ENCODE results near the gene UQCRH.

UQCRH gene

DNA sequence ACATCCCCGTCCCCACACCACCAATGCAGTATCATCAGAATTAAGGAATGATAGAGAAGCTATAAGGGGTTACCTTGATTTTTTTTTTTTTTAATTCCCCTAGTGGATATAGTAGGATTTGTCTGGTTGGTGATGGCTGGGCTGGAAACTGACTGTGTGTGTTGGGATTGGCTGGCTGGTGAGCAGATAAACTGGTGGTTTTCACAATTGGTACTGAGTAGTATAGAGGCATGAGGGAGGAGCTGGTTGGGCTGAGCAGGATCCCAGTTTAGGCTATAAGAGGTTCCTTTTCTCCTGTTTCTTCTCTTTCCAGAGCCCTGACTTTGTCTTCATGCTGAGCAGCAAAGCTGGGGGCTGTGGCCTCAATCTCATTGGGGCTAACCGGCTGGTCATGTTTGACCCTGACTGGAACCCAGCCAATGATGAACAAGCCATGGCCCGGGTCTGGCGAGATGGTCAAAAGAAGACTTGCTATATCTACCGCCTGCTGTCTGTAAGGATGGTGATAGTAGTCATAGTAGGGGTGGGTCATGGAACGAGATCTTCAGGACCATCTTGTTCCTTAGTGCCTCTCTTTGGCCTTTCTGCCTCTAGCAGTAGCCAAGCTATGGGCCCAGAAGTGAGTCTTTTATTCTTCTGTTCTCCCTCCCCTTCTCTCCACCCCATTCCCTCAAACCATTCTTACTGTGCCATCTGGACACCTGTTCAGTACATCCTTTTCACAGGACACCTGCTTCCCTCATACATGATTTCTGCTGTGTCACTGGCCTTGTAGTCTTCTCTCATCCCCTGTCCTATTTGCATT, 29.1 kb upstream of the UQCRH start:
- TF ChIP-seq, protein P1, sequence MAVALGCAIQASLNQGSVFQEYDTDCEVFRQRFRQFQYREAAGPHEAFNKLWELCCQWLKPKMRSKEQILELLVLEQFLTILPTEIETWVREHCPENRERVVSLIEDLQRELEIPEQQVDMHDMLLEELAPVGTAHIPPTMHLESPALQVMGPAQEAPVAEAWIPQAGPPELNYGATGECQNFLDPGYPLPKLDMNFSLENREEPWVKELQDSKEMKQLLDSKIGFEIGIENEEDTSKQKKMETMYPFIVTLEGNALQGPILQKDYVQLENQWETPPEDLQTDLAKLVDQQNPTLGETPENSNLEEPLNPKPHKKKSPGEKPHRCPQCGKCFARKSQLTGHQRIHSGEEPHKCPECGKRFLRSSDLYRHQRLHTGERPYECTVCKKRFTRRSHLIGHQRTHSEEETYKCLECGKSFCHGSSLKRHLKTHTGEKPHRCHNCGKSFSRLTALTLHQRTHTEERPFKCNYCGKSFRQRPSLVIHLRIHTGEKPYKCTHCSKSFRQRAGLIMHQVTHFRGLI (tag by site-specific recombination; IDR thresholded peaks at IDR 0.05): peak; percentile 81
- TF ChIP-seq ZNF558 (tag by site-specific recombination; IDR thresholded peaks at IDR 0.05): no peak
- Histone ChIP-seq H3K9me3 (ENCODE audit: control insufficient read depth, insufficient read depth, low read depth, low read length) (no peaks in the 10 kb centered on the region), H3K4me3 (ENCODE audit: low read depth, low read length) (no peak overlapping the region), H3K27ac (ENCODE audit: extremely low read depth, low read depth, low read length) (no peak overlapping the region), H3K4me1 (ENCODE audit: control insufficient read depth, insufficient read depth, low read length) (no peaks in the 10 kb centered on the region), H3K36me3 (ENCODE audit: control insufficient read depth in 2 of 2, insufficient read depth in 1 of 2, low read length in 2 of 2) (peaks cover 56 to 100% of the 10 kb centered on the region in 2 experiments)
- CTCF ChIA-PET: interaction anchor here (0.6 to 2.7 kb wide), 4 partner anchors 16 to 51 kb away, joined by 3 to 9 read pairs (median 4); no protein-coding TSS in a partner anchor
- POLR2A ChIA-PET: interaction anchor here (0.9 to 2.1 kb wide), 4 partner anchors 10 to 19 kb away, joined by 3 to 7 read pairs (median 4); no protein-coding TSS in a partner anchor

DNA sequence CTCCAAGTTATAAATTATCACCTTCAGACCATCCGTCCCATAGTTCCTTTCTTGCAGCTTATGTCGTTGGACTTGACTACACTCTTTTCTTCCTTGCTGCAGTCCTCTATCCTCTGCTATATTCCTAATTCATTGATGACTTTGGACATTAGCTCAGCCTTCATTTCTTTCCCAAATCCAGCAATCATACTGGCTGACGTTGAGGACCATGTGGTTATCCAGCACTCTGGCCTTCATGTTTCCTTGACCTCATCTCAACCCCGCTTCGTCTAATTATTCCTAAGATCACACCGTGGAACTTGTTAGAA, 28.5 kb upstream of the UQCRH start:
- ChIA-PET POLR2A (interaction anchor here (0.9 to 2.1 kb wide), 4 partner anchors 10 to 28 kb away, joined by 3 to 7 read pairs (median 5); partner anchors contain the start of gene RAD54L), CTCF (interaction anchor here (2.7 kb wide), 1 partner anchor 30 kb away, joined by 9 read pairs; no protein-coding TSS in a partner anchor)
- H3K36me3 ChIP-seq (ENCODE audit: control insufficient read depth in 2 of 2, insufficient read depth in 1 of 2, low read length in 2 of 2): peaks cover 52 to 100% of the 10 kb centered on the region in 2 experiments

DNA sequence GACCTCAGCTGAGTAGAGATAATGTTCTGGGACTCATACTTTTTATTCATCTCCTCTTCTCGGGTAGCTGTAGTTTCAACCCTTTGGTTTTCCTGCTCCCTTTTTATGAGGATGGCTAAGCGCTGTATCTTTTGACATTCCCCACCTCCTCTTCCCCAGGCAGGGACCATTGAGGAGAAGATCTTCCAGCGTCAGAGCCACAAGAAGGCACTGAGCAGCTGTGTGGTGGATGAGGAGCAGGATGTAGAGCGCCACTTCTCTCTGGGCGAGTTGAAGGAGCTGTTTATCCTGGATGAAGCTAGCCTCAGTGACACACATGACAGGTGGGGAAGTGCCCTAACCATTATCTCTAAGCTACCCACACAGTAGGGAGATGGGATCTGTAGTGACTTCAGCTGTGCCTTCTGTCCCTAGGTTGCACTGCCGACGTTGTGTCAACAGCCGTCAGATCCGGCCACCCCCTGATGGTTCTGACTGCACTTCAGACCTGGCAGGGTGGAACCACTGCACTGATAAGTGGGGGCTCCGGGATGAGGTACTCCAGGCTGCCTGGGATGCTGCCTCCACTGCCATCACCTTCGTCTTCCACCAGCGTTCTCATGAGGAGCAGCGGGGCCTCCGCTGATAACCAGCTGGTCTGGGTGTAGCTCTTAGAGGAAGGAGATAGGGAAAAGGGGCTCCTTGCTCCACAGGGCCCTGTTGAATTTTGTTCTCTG, 25.7 kb upstream of the UQCRH start:
- Histone ChIP-seq H3K27ac (ENCODE audit: extremely low read depth, low read depth, low read length) (no peak overlapping the region), H3K4me1 (ENCODE audit: control insufficient read depth, insufficient read depth, low read length) (no peaks in the 10 kb centered on the region), H3K9me3 (ENCODE audit: control insufficient read depth, insufficient read depth, low read depth, low read length) (no peaks in the 10 kb centered on the region), H3K36me3 (ENCODE audit: control insufficient read depth in 2 of 2, insufficient read depth in 1 of 2, low read length in 2 of 2) (peaks cover 35 to 100% of the 10 kb centered on the region in 2 experiments), H3K4me3 (ENCODE audit: low read depth, low read length) (no peak overlapping the region)
- ChIA-PET CTCF (interaction anchor here (0.6 to 1.4 kb wide), 4 partner anchors 8 to 169 kb away, joined by 3 to 4 read pairs (median 4); partner anchors contain the start of genes LRRC41 and UQCRH), POLR2A (interaction anchor here (0.5 to 2.0 kb wide), 3 partner anchors 18 to 59 kb away, joined by 4 to 8 read pairs (median 6); partner anchors contain the start of gene RAD54L)
- TF ChIP-seq ZNF621 (tag by site-specific recombination; IDR thresholded peaks at IDR 0.05) (no peak), ZNF747 (tag by site-specific recombination; IDR thresholded peaks at IDR 0.05) (no peak), ZFP69B (tag by site-specific recombination; IDR thresholded peaks at IDR 0.05) (no peak), ZFP41 (tag by site-specific recombination; IDR thresholded peaks at IDR 0.05; ENCODE audit: borderline replicate concordance) (no peak), ZNF600 (tag by site-specific recombination; IDR thresholded peaks at IDR 0.05) (0 out of 2 replicates have a peak, but pooled peaks have one; percentile 15), ZIC2 (tag by site-specific recombination; IDR thresholded peaks at IDR 0.05) (peak; percentile 51), ZNF426 (tag by site-specific recombination; IDR thresholded peaks at IDR 0.05) (no peak), ZNF707 (tag by site-specific recombination; IDR thresholded peaks at IDR 0.05) (no peak), ZNF610 (tag by site-specific recombination; IDR thresholded peaks at IDR 0.05; ENCODE audit: borderline replicate concordance) (no peak), ZNF2 (tag by site-specific recombination; IDR thresholded peaks at IDR 0.05) (no peak)
- TF ChIP-seq, protein P2, sequence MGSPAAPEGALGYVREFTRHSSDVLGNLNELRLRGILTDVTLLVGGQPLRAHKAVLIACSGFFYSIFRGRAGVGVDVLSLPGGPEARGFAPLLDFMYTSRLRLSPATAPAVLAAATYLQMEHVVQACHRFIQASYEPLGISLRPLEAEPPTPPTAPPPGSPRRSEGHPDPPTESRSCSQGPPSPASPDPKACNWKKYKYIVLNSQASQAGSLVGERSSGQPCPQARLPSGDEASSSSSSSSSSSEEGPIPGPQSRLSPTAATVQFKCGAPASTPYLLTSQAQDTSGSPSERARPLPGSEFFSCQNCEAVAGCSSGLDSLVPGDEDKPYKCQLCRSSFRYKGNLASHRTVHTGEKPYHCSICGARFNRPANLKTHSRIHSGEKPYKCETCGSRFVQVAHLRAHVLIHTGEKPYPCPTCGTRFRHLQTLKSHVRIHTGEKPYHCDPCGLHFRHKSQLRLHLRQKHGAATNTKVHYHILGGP (tag by site-specific recombination; IDR thresholded peaks at IDR 0.05): no peak
- TF ChIP-seq, protein P3, sequence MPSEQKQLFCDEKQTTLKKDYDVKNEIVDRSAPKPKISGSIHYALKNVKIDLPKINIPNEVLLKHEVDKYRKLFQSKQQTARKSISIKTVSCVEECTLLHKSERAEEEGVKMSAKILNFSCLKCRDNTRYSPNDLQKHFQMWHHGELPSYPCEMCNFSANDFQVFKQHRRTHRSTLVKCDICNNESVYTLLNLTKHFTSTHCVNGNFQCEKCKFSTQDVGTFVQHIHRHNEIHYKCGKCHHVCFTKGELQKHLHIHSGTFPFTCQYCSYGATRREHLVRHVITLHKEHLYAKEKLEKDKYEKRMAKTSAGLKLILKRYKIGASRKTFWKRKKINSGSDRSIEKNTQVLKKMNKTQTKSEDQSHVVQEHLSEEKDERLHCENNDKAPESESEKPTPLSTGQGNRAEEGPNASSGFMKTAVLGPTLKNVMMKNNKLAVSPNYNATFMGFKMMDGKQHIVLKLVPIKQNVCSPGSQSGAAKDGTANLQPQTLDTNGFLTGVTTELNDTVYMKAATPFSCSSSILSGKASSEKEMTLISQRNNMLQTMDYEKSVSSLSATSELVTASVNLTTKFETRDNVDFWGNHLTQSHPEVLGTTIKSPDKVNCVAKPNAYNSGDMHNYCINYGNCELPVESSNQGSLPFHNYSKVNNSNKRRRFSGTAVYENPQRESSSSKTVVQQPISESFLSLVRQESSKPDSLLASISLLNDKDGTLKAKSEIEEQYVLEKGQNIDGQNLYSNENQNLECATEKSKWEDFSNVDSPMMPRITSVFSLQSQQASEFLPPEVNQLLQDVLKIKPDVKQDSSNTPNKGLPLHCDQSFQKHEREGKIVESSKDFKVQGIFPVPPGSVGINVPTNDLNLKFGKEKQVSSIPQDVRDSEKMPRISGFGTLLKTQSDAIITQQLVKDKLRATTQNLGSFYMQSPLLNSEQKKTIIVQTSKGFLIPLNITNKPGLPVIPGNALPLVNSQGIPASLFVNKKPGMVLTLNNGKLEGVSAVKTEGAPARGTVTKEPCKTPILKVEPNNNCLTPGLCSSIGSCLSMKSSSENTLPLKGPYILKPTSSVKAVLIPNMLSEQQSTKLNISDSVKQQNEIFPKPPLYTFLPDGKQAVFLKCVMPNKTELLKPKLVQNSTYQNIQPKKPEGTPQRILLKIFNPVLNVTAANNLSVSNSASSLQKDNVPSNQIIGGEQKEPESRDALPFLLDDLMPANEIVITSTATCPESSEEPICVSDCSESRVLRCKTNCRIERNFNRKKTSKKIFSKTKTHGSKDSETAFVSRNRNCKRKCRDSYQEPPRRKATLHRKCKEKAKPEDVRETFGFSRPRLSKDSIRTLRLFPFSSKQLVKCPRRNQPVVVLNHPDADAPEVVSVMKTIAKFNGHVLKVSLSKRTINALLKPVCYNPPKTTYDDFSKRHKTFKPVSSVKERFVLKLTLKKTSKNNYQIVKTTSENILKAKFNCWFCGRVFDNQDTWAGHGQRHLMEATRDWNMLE (tag by site-specific recombination; conservative IDR thresholded peaks at IDR 0.05; ENCODE audit: low read depth): no peak
- TF ChIP-seq, protein P4, sequence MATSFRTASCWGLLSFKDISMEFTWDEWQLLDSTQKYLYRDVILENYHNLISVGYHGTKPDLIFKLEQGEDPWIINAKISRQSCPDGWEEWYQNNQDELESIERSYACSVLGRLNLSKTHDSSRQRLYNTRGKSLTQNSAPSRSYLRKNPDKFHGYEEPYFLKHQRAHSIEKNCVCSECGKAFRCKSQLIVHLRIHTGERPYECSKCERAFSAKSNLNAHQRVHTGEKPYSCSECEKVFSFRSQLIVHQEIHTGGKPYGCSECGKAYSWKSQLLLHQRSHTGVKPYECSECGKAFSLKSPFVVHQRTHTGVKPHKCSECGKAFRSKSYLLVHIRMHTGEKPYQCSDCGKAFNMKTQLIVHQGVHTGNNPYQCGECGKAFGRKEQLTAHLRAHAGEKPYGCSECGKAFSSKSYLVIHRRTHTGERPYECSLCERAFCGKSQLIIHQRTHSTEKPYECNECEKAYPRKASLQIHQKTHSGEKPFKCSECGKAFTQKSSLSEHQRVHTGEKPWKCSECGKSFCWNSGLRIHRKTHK (tag by site-specific recombination; IDR thresholded peaks at IDR 0.05): no peak

More for the DNA sequence above, 28.5 kb upstream of the UQCRH start:
- no peaks in the 10 kb centered on the region for H3K4me1 ChIP-seq (ENCODE audit: control insufficient read depth, insufficient read depth, low read length)
- TF ChIP-seq IKZF3 (tag by site-specific recombination; IDR thresholded peaks at IDR 0.05) (no peak), GFI1B (tag by site-specific recombination; IDR thresholded peaks at IDR 0.05) (no peak), SP7 (tag by site-specific recombination; IDR thresholded peaks at IDR 0.05) (no peak), ZNF558 (tag by site-specific recombination; IDR thresholded peaks at IDR 0.05) (no peak), ZNF366 (tag by site-specific recombination; conservative IDR thresholded peaks at IDR 0.05) (0 out of 2 replicates have a peak, but pooled peaks have one; percentile 24), GLIS1 (tag by site-specific recombination; IDR thresholded peaks at IDR 0.05) (no peak), ZBTB20 (tag by site-specific recombination; IDR thresholded peaks at IDR 0.05) (no peak)
- no peaks in the 10 kb centered on the region for H3K9me3 ChIP-seq (ENCODE audit: control insufficient read depth, insufficient read depth, low read depth, low read length)
- no peak overlapping the region for H3K27ac ChIP-seq (ENCODE audit: extremely low read depth, low read depth, low read length)
- H3K4me3 ChIP-seq (ENCODE audit: low read depth, low read length): no peak overlapping the region
